HG03095 (cell line): ENCODE results near the gene MAPK9.

ENCODE experiments used
- ATAC-seq: cut with Tn5 transposase; IDR thresholded peaks from one replicate; pipeline ENCODE4 v1.9.1; 2021; ENCODE audit warnings: moderate library complexity; ENCODE audit not compliant: unreplicated experiment

Gene MAPK9

GRCh38 chr5:180208435-180209081 lies 83.3 kb downstream of the MAPK9 start:
- ATAC-seq, result no peak

GRCh38 chr5:180208038-180208434 lies 83.8 kb downstream of the MAPK9 start:
- ATAC-seq, result no peak

GRCh38 chr5:180207593-180207992 lies 84.3 kb downstream of the MAPK9 start:
- ATAC-seq, result no peak

- ATAC-seq, result no peak
Observed at GRCh38 chr5:180206993-180207392, 84.9 kb downstream of the MAPK9 start.

- ATAC-seq, result no peak
Observed at GRCh38 chr5:180205916-180206315, 86.0 kb downstream of the MAPK9 start.

GRCh38 chr5:180204276-180204819 lies 87.5 kb downstream of the MAPK9 start:
- ATAC-seq, result no peak

DNA sequence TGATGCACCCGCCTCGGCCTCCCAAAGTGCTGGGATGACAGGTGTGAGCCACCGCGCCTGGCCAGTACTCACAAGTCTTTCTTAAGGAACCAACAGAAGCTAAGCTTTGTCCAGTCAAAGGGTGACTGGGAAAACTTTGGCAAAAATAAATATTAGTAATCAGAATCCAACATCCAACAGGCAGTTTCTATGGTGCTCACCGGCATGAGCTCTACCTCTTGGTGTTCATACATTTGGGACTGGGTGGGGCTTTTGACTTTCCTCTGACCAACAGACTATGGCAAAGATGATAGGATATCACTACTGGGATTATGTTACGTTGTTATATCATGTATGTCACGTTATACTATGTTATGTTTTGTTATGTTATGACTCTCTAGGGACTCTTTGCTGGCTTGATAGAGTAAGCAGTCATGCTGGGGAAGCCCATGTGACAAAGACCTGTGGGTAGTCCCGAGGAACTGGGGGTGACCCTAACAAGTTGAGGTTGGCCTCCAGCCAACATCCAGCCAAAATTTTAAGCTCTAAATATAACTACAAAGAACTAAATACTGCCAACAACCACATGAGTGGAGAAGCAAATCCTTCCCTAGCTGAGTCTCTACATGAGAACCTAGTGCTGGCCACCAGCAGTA lies 88.8 kb downstream of the MAPK9 start:
- no peak for ATAC-seq

DNA sequence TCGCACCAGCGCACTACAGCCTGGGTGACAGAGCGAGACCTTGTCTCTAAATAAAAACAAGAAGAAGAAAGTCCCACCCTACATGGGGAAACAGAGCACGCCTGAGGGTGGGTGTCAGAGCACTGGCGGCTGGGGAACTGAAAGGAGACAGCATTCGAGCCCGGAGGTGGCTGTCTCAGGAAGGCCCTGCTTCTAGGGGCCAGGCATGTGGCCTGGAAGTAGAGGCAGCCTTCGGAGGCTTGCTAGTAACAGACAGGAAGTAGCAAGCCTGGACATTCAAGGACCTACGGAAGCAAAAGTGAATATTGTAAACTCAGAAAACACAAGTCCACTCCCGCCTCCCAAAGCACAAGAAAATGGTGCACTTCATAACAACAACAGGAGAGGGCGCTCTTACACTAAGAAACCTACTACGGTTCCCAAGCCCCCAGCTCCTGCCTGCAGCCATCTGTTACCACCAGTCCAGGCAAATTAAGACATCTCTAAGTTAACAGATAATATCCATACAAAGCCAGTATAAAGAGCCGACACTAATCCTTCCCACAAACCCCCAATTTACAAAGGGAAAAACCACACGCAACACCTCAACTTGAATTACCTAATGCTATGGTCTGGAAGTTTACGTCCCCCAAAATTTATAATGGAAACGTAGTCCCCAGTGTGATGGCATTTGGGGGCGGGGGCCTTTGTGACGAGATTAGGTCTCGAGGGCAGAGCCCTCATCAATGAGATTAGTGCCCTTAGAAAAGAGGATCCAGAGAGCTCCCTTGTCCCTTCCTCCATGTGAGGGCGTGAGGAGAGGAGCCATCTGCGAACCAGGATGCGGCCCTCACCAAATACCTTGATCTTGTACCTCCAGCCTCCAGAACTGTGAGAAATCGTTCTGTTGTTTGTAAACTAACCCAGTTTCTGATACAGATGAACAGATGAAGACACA lies 90.6 kb downstream of the MAPK9 start:
- ATAC-seq, result no peak

GRCh38 chr5:180199390-180199789 lies 92.5 kb downstream of the MAPK9 start:
- no peak for ATAC-seq

DNA sequence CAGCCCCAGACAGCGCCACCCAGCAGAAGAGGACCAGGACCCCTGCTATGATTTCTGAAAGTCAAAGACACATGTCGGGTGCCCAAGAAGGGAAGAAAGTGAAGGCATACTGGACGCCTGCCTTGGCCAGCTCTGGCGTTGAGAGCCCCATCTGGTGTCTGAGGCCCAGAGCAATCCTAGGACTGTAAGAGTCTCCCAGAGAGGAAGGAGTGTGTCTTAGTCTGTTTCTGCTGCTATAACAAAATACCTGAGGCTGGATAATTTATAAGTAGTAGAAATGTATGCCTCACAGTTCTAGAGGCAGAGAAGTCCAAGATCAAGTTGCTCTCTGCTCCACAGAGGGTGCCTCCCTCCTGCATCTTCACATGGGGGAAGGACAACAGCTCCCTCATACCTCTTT lies 93.7 kb downstream of the MAPK9 start:
- ATAC-seq, result no peak

DNA sequence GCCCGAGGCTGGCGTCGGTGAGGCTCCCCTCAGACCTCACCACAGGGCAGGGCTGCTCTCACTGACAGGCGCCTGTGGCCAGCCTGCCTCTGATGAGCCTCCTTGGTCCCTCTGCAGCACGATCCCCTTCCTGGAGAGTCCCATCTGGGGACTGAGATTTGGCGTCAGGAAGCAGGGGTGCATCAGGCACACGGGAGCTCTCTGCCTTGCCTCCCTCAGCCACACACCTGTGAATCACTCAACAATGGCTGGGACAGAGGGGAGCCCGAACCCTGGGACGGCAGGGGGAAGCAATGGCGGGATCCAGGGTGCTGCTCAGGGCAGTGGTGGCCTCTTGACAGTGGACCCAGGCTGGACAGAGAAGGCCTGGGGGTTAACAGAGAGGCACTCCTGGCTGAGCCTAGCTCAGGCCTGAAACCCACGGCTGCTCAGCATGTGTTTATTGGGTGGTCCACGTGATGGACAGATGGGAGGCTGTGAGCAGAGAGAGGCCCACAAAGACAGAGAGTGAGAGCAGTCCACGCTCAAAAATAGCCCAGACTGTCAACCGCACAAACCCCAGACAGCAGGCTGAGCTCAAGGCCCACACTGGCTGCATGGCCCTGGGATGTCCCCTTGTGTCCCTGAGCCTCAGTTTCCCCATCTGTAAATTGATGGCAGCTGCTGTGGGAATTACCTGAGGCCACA lies 94.7 kb downstream of the MAPK9 start:
- ATAC-seq, result no peak

- no peak for ATAC-seq
Observed at GRCh38 chr5:180194410-180195345, 97.2 kb downstream of the MAPK9 start.

- ATAC-seq, result no peak
Observed at GRCh38 chr5:180193749-180194375, 98.0 kb downstream of the MAPK9 start.

- ATAC-seq, result no peak
Observed at GRCh38 chr5:180191716-180192115, 100.2 kb downstream of the MAPK9 start.

GRCh38 chr5:180187767-180188166 lies 104.1 kb downstream of the MAPK9 start:
- ATAC-seq, result no peak
